AG04450 (cell line): ENCODE results near the gene ARHGAP26. TPM values are rescaled to one million over a fixed set of nuclear protein-coding genes. Genes with fewer than 3 reads are reported as not detected.

Source experiments
- CTCF ChIA-PET: fragments of 300-600, 350-600 bp; formaldehyde crosslinking; extraction: SDS; loops from one replicate; lab custom pipeline; 2022; ENCODE audit warnings: antibody characterized with exemption, inconsistent platforms; lab: Charles Lee
- POLR2A ChIA-PET: fragments of 350-600 bp; formaldehyde crosslinking; extraction: SDS; loops from one replicate; lab custom pipeline; 2021; ENCODE audit warnings: antibody characterized with exemption, inconsistent platforms; lab: Yijun Ruan, JAX
- DNase-seq: peaks from one replicate; pipeline ENCODE4 v3.0.0-alpha.2; 2011; ENCODE audit warnings: low read depth, low spot score
- H3K27ac ChIP-seq: one replicate; pipeline ENCODE4 v1.5.1; 2012; ENCODE audit warnings: low read depth, low read length, control low read depth
- H3K27me3 ChIP-seq: one replicate; pipeline ENCODE4 v1.6.0; 2012; ENCODE audit warnings: low read length; ENCODE audit not compliant: control insufficient read depth, insufficient read depth
- H3K4me3 ChIP-seq: 2 replicates; pipeline ENCODE4 v1.5.1; 2011; ENCODE audit warnings: mild to moderate bottlenecking, low read depth, low read length, control low read depth
- H3K9me3 ChIP-seq: 2 replicates; pipeline ENCODE4 v1.5.1; 2012; ENCODE audit warnings: low read length; ENCODE audit not compliant: control insufficient read depth, insufficient read depth
- polyA plus RNA-seq: library from polyadenylated mRNA; depleted of rRNA; stranded (reverse); fragments of >200 nt; gene quantifications from 2 replicates; pipeline ENCODE4 v1.2.3, GENCODE V29; 2011
- TF ChIP-seq, protein P1 (sequence below): IDR thresholded peaks from 2 replicates; pipeline ENCODE4 v1.5.1; 2011; ENCODE audit warnings: low read depth, low read length, control low read depth, inconsistent platforms

ARHGAP26 gene
- polyA plus RNA-seq, 1 experiment = 0.56 TPM

DNA sequence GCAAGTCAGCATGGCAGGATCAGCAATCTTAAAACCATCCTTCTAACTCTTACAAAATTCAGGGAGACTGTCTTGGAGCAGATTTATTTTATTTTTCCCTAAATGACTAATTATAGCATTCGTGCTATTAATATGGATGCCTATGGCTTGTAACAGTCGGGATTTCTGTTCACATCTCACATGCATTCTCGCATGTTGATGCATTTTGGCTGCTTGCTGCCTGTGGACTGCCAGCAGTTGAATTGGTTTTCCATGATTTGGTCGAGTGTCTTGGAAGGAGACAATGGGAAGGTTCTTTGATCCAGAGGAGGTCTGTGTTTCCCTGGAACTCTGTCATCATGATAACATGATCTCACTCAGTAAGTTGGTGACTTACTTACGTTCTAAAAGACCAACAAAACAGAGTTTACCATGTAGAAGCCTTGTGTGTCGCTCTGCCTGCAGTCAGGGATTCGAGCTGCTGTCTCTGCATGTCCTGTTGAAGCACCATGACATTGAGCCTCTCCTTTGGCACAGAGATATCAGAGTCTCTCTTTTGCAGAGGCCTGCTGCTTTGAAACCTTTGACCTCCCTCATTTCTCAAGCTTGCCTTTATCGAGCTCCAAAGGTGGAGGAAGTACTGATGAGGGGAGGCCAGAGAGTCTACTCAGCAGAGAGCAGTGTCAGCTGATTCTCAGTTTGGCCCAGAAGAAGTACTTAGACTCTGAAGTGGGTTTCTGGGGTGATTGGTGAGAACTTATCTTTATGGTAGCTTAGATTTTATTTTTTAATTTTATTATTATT, 82.4 kb downstream of the ARHGAP26 start:
- peaks cover 4% of the 10 kb centered on the region for H3K27me3 ChIP-seq
- POLR2A ChIA-PET = no interaction called here

DNA sequence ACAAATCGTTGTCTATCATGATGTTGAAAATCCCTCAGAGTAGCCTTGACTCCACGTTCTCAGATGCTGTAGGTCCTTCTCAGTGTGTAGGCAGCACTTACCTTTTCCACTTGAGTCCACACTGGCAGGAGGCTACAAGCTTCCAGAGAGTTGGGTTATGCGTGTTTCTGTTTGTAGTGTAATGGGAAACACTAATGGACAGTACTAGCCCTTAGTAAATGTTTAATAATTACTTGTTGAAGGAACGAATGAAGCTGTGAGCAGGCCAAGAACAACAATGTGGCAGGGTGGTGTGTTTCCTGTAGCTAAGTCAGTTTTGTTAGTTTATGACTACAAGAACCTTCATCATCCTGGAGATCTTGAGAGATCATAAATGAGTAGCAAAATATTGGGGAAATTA, 83.5 kb downstream of the ARHGAP26 start:
- TF ChIP-seq, protein P1, sequence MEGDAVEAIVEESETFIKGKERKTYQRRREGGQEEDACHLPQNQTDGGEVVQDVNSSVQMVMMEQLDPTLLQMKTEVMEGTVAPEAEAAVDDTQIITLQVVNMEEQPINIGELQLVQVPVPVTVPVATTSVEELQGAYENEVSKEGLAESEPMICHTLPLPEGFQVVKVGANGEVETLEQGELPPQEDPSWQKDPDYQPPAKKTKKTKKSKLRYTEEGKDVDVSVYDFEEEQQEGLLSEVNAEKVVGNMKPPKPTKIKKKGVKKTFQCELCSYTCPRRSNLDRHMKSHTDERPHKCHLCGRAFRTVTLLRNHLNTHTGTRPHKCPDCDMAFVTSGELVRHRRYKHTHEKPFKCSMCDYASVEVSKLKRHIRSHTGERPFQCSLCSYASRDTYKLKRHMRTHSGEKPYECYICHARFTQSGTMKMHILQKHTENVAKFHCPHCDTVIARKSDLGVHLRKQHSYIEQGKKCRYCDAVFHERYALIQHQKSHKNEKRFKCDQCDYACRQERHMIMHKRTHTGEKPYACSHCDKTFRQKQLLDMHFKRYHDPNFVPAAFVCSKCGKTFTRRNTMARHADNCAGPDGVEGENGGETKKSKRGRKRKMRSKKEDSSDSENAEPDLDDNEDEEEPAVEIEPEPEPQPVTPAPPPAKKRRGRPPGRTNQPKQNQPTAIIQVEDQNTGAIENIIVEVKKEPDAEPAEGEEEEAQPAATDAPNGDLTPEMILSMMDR = no peak
- Histone ChIP-seq H3K27ac (no peak overlapping the region), H3K4me3 (no peak overlapping the region), H3K27me3 (peaks cover 4% of the 10 kb centered on the region), H3K9me3 (0 out of 2 replicates have a peak, but pooled peaks cover 2% of the 10 kb centered on the region)
- DNase-seq = no peak
- ChIA-PET CTCF (interaction anchor here (1.6 to 1.8 kb wide), 2 partner anchors 14 to 140 kb away, joined by 5 to 8 read pairs; no protein-coding TSS in a partner anchor), POLR2A (no interaction called here)

More for the DNA sequence above, 82.4 kb downstream of the ARHGAP26 start:
- Histone ChIP-seq H3K9me3 (0 out of 2 replicates have a peak, but pooled peaks cover 2% of the 10 kb centered on the region), H3K4me3 (no peak overlapping the region), H3K27ac (no peak overlapping the region)
- DNase-seq = no peak
- TF ChIP-seq, protein P1 = no peak
- CTCF ChIA-PET = interaction anchor here (0.6 to 1.8 kb wide), 4 partner anchors 15 to 315 kb away, joined by 3 to 8 read pairs (median 4); no protein-coding TSS in a partner anchor

DNA sequence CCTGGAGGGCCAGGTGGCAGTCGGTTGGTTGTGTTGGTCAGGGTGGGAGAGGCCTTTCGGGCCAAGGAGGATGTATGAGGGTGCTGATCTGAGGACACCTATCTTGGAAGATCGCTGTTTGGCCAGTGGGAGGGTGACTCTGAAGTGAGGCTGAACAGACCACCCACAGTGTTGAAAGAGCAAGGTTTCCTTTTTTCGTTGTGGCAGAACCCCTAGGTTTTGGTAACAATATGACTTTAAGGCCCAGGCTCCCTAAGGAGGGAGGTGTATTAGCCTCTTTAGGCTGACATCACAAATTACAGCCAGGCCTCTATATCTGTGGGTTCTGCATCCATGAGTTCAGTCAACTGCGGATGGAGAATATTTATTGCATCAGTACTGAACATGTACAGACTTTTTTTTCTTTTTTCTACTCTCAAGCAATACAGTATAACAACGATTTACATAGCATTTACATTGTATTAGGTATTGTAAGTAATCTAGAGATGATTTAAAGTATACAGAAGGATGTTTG, 86.1 kb downstream of the ARHGAP26 start:
- H3K4me3 ChIP-seq = no peak overlapping the region
- H3K27ac ChIP-seq = no peak overlapping the region
- TF ChIP-seq, protein P1 = no peak
- ChIA-PET CTCF (interaction anchor here (1.4 kb wide), 1 partner anchor 140 kb away, joined by 3 read pairs; no protein-coding TSS in a partner anchor), POLR2A (no interaction called here)
- 0 out of 2 replicates have a peak, but pooled peaks cover 2% of the 10 kb centered on the region for H3K9me3 ChIP-seq
- DNase-seq = no peak
- peaks cover 5% of the 10 kb centered on the region for H3K27me3 ChIP-seq

DNA sequence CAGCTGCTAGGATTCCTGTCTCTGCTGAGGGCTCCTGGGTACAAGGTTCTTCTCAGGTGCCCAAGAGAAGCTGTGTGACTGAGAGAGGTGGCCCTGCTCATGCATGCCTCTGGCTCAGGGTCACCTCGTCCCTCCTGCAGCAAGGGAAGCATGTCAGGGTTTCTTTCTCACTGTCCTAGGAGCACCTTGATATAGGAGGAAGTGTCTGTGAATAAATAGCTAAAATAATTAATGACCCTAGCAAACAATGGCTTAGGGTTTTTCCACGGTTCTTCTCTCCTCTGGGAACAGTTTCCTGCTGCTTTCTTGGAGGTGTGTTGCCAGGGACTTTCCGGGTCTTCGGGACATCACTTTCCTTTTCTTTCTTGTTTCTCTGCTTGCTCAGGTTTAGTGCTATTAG, 87.2 kb downstream of the ARHGAP26 start:
- no peak for DNase-seq
- TF ChIP-seq, protein P1 = no peak
- POLR2A ChIA-PET = no interaction called here
- CTCF ChIA-PET = interaction anchor here (1.0 kb wide), 1 partner anchor 144 kb away, joined by 4 read pairs; no protein-coding TSS in a partner anchor
- Histone ChIP-seq H3K27ac (no peak overlapping the region), H3K9me3 (0 out of 2 replicates have a peak, but pooled peaks cover 2% of the 10 kb centered on the region), H3K4me3 (no peak overlapping the region), H3K27me3 (peaks cover 7% of the 10 kb centered on the region)
